Measurements from ENCODE around the gene APOL2.
"Not testable (repeated sequence)": the region's sequence is repeated elsewhere in the genome, so short reads cannot be mapped to it uniquely, and the experiment has no call there.

Gene APOL2

DNA sequence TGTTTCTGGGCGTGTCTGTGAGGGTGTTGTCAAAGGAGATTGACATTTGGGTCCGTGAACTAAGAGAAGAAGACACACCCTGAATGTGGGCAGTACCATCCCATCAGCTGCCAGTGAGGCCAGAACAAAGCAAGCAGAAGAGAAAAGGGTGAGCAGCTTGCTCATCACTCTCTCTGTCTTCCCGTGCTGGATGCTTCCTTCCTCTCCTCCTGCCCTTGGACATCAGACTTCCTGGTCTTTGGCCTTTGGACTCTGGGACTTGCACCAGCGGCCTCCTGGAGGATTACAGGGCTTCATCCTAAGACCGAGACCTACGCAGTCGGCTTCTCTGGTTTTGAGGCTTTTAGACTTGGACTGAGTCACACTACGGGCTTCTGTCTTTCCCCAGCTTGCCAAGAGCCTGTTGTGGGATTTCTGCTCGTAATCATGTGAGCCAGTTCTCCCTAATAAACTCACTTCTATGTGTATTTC lies 18.8 kb downstream of the APOL2 start:
- no peak for DNase-seq

GRCh38 chr22:36218648-36219193 lies 20.6 kb downstream of the APOL2 start:
- DNase-seq = no peak

GRCh38 chr22:36215981-36216380 lies 23.3 kb downstream of the APOL2 start:
- DNase-seq = no peak

- no peak for DNase-seq
Observed at GRCh38 chr22:36213586-36213985, 25.7 kb downstream of the APOL2 start.

GRCh38 chr22:36212901-36213300 lies 26.4 kb downstream of the APOL2 start:
- DNase-seq = no peak

- DNase-seq = no peak
Observed at GRCh38 chr22:36211237-36211861, 28.0 kb downstream of the APOL2 start.

GRCh38 chr22:36210224-36210623 lies 29.1 kb downstream of the APOL2 start:
- DNase-seq = no peak

DNA sequence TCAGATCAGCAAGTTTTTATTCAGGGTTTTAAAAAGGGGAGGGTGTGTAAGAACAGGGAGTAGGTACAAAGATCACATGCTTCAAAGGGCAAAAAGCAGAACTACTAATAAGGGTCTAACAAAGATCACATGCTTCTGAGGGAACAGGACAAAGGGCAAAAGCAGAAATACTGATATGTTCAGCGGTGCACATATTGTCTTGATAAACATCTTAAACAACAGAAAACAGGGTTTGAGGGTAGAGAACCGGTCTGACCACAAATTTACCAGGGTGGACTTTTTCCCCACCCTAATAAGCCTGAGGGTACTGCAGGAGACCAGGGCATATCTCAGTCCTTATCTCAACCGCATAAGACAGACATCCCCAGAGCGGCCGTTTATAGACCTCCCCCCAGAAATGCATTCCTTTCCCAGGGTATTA lies 29.8 kb downstream of the APOL2 start:
- not testable (repeated sequence) for DNase-seq

DNA sequence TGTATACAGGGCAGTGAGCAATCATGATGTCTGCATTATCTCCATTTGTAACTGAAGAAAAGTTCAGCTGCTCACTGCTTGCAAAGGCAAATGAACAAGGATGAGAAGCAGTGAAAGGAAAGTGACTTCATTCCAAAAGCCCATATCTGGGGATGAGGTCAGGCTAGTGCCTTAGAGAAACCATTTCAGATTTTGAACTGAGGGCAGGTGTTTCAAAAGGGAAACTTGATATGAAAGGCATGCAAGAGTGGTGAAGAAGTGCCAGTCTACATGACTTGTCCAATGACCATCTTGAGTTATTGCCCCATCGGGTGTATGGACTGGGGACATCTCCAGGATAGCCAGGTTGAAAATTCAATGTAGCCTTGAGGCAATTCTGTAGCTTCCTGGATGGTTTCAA lies 30.4 kb downstream of the APOL2 start:
- DNase-seq = no peak

DNA sequence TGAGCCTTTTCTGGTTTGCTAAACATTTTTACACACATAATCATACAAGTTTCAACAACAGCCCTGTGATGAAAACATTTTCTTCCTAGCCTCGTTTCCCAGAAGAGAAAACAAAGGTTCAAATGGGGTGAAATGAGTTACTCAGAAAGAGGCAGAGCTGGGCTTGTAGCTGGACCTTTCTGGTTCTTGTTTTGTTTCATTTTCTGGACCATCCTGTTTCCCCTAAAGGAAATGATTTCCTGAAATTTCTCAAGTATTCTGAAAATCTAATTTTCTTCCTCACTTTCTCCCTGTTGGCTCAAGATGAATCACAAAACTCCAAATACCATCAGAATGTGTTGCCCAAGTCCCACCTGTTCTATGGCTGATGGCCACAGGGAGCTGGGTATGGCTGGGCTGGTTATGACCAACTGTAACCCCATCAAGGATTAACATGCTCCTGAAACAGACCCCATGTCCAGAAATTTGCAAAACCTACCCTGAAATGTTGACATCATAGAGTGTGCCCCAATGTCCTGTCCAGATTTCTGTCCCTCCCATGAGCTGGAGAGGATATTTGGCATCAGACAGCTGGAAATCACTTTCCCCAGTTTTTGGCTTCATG lies 31.1 kb downstream of the APOL2 start:
- no peak for DNase-seq

GRCh38 chr22:36206255-36206654 lies 33.1 kb downstream of the APOL2 start:
- DNase-seq = no peak

GRCh38 chr22:36205573-36205972 lies 33.8 kb downstream of the APOL2 start:
- DNase-seq = not testable (repeated sequence)

GRCh38 chr22:36204632-36205015 lies 34.7 kb downstream of the APOL2 start:
- DNase-seq = no peak

- DNase-seq = no peak
Observed at GRCh38 chr22:36204001-36204631, 35.2 kb downstream of the APOL2 start.

DNA sequence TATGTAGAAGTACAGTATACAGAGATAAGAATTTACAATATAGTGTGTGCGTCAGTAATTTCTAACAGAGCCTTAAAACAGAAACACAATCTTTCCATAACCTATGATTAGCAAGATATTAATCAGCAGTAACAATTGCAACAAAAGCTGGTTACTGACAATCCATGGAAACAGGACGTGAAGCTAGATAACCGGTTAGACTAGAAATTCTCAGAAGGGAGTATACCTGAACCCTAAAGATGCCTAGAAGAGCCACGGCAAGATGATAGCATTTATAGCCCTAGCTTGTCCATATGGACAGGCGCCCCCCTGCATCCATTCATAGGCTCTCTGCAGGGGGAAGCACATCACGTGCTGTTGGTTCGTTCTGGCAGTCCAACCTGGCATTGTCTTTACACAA lies 35.9 kb downstream of the APOL2 start:
- DNase-seq = not testable (repeated sequence)

DNA sequence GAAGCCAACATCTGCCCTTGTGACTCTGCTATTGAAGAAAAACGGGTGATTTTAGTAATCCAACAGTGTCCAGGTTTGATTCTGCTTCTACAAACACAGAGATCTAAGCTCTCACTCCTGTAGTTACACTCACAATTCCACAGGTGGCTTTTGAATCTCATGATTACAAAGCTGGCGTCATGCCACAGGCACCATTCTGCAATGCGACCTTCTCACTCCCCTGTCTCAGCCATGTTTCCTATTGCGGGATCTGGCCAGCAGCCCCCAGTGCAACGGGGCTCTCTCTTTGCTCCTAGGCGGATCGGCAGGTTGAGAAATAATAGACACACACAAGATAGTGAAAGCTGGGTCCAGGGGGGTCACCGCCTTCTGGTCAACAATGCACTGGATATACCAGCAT lies 36.4 kb downstream of the APOL2 start:
- DNase-seq = not testable (repeated sequence)

DNA sequence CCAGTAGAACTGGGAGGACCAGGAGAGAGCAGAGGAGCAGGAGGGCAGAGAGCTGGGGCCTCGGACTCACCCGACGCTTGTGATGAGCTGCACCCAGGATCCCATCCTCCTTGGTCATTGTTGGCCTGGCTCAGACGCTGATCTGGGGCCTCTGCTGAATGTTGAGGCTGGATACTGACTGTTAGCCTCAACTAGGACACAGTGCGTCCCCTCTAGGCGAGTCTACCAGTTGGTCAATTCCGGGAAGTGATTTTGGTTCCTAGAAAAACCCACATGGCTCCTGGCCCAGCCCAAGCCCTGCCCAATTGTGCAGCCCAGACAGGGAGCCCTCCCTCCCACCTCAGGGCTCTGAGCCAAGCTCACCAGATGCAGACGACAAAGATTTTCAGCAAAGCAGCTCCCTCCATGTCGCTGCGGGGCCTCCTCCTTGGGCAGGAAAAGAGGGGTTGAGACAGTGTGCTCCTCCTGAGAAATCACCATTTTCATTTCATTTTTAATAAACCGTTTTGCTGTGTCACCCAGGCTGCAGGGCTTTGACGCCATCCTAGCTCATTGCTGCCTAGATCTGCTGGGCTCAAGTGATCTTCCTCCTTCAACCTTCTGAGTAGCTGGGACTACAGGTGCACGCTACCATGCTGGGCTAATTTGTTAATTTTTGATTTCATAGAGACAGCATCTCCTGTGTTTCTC lies 37.6 kb downstream of the APOL2 start, which contains the start of gene APOL4:
APOL4 (minus strand) TSS at position 180 of the 690 bp plus-strand sequence; CDS start at position 105, 75 bp downstream.
- peak; percentile 46 for DNase-seq

GRCh38 chr22:36201025-36201424 lies 38.3 kb downstream of the APOL2 start:
- DNase-seq = not testable (repeated sequence)

DNA sequence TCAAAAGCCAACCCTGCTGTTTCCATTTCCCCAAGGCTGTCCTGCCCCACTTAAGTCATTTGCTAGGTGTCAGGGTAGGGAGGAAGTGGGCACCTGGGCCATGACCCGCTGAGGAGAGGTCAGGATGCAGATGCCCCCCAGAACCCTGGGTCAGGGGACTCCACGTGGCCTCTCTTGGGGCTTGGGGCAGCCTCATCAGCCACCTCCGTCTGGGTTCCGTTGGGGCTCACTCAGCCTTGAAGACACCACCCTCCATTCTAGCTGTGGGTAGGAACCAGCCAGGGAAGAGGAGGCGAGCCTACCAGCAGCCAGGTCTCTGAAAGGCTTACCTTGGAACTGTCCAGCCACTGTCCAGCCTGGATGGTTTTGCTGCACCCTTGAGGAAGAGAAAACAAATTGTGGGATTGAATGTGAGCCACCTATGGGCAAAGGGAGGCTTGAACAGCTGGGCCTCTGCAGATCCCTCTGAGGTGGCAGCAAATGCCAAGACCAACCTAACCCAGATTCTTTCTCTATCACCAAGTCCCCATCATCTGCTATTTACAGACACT lies 40.3 kb downstream of the APOL2 start:
- DNase-seq = no peak

DNA sequence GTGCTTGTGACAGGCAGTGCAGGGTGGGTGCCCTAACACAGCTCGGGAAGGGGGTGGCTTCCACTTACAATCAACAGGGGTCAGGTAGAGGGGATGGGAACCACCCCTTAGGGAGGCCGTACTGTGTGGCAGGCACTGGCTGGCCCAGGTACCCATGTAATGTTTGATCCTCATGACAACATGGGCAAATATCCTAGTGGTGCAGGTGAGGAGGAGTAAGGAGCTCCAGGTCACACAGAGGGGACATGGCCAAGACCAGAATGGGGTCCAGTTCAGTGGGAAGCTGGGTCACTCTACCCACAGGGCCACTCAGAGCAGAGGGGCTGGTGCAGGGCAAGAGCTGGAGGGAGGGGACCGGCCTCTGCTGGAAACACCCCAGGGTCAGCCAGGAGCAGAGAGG lies 40.8 kb downstream of the APOL2 start:
- no peak for DNase-seq

GRCh38 chr22:36197514-36198146 lies 41.7 kb downstream of the APOL2 start:
- no peak for DNase-seq

DNA sequence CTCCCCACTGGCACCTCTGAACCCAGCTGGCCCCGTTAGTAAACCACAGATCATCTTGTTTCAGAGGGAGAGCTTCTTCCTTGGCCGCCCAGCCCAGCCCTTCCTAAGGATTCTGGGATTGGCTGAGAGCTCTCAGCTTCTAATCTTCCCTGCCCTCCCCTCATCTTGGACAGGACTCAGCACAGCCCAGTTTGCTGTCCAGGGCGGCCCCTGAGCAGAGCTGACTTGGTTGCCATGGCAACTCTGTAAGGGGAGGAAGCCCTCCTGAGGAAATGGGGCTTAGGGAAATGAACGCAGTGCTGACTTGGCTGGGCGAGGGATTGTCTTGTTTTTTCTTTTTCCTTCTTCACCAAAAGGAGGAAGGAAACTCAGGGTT lies 42.3 kb downstream of the APOL2 start:
- no peak for DNase-seq

All from CD4-positive, alpha-beta T cell treated with Interferon gamma for 1 hour (primary cell).